Activated T-cell treated with anti-CD3 and anti-CD28 coated beads, Interleukin-2, amount 50 U/mL, for 48 hours (primary cell): ENCODE results near the gene PRDM2.

Source experiments
- DNase-seq, 2 experiments: peaks; one replicate each; pipeline ENCODE4 v3.0.0-alpha.2; 2020

PRDM2 gene

DNA sequence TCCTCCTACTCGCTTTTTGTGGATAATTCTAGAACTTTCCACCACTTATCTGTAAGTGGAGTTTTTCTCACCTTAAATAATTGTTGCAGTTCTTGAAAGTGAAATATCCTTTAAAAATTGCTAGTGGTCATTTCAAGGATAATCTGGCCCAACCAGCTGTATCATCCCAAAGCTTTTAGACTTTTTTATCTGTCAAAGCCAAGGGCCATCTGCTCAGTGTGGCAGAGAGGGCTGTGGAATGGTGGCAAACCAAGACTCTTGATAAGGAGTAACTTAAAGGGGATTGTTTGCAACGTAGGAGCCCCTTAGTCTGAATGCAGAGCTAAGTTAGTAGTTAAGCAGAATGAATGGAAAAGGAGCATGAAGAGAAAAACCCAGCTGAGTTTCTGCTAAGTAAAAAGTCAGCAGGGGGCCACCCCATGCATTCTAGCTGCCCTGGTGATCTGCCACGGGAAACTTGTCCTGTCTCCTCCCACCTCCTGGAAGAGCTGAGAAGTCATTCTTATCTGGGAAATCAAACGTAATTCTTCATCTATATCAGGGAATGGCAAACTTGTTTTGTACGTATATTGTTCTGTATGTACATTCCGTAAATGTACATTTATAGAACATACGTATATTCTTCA, 169.3 kb downstream of the PRDM2 start:
- no peak for DNase-seq

DNA sequence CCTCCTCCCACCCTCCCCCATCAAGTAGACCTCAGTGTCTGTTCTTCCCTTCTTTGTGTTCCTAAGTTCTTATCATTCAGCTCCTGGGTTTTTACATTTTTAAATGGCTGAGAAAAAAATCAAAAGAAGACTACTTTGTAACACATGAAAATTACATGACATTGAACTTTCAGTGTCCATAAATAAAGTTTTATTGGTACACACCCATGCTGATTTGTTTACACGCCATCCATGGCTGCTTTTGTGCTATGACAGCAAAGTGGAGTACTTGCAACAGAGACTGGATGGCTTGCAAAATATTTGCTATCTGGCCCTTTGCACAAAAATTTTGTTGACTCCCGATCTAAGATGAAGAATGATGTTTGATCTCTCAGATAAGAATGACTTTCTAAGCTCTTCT, 171.4 kb downstream of the PRDM2 start:
- no peak for DNase-seq

DNA sequence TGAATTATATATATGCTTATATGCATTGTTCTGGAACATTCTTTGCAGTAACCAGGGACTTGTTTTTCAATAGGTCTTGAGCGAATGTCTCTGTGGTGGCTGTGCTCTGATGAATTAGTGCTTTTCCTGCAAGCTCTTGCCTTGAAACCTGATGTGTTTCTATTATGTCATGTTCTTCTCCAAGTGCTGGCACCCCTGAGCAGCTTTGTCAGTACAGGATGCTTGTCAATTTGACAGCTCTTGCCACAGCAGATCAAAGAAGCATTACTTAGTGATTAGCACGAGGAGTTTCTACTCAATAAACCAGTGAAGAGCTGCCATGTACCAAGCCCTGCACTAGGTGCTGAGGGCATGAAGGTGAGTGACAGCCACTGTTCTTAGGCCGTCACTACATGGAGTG, 171.9 kb downstream of the PRDM2 start:
- DNase-seq = no peak

DNA sequence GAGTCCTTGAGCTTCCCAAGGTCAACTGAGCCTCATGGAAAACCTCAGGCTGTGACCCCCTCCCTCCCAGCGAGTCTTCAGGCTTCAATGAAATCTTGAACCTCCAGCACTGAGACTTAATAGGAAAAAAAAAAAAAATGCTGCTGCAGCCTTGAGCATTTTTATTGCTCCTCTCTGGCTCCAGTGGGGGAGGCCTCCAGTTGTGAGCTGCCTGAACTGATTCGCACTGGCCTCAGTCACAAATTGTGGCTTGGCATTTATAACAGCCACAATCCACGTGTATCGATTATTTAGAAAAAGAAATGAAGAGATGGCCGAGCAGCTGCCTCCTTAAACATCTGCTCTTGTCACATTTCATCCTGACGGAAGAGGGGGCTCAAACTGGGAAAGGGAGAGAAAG, 173.0 kb downstream of the PRDM2 start:
- DNase-seq = no peak
